Mesenchymal stem cell (in vitro differentiated cells and primary cell): Measurements from ENCODE around the gene EXD3.
A peak's percentile ranks its signal among the peaks of the same experiment; 100 is the strongest.

Experiments used
- DNase-seq: peaks from one replicate; pipeline ENCODE4 v3.0.0-alpha.2; 2013
- H2AFZ ChIP-seq: one replicate; pipeline ENCODE4 v1.6.1; 2013; ENCODE audit warnings: low read depth, mild to moderate bottlenecking, control low read depth, inconsistent platforms, low read length, moderate library complexity
- H2AK5ac ChIP-seq: 2 replicates; pipeline ENCODE4 v1.6.1; 2013; ENCODE audit warnings: low read length, moderate library complexity, mild to moderate bottlenecking, inconsistent platforms; ENCODE audit not compliant: severe bottlenecking
- H2BK120ac ChIP-seq: one replicate; pipeline ENCODE4 v1.6.1; 2013; ENCODE audit warnings: low read depth, mild to moderate bottlenecking, inconsistent platforms, low read length, moderate library complexity
- H2BK12ac ChIP-seq, 2 experiments: one replicate each; pipeline ENCODE4 v1.6.1; 2013; ENCODE audit warnings: inconsistent platforms in 2 of 2, low read length in 2 of 2, mild to moderate bottlenecking in 2 of 2, moderate library complexity in 2 of 2, control low read depth in 1 of 2
- H2BK15ac ChIP-seq: one replicate; pipeline ENCODE4 v1.6.1; 2013; ENCODE audit warnings: mild to moderate bottlenecking, low read depth, inconsistent platforms; ENCODE audit not compliant: poor library complexity, severe bottlenecking
- H2BK5ac ChIP-seq: 2 replicates; pipeline ENCODE4 v1.6.1; 2013; ENCODE audit warnings: low read depth, mild to moderate bottlenecking, low read length, control low read depth, inconsistent platforms; ENCODE audit not compliant: poor library complexity, severe bottlenecking
- H3K14ac ChIP-seq, 2 experiments: one replicate each; pipeline ENCODE4 v1.6.1; 2013; ENCODE audit warnings: inconsistent platforms in 2 of 2, low read length in 2 of 2, control low read depth in 1 of 2, mild to moderate bottlenecking in 1 of 2, moderate library complexity in 1 of 2
- H3K18ac ChIP-seq, 2 experiments: one replicate each; pipeline ENCODE4 v1.6.1; 2013; ENCODE audit warnings: inconsistent platforms in 2 of 2, low read length in 2 of 2, control low read depth in 1 of 2, low read depth in 1 of 2, mild to moderate bottlenecking in 1 of 2
- H3K23ac ChIP-seq, 2 experiments: one replicate each; pipeline ENCODE4 v1.6.1; 2013; ENCODE audit warnings: inconsistent platforms in 2 of 2, low read length in 2 of 2, mild to moderate bottlenecking in 2 of 2, moderate library complexity in 2 of 2, control low read depth in 1 of 2
- H3K27ac ChIP-seq: 2 replicates; pipeline ENCODE4 v1.5.1; 2013; ENCODE audit warnings: mild to moderate bottlenecking, moderate library complexity, low read length, control low read depth, inconsistent platforms; ENCODE audit not compliant: poor library complexity, severe bottlenecking
- H3K27me3 ChIP-seq, 2 experiments: 2 replicates each; pipeline versions ENCODE4 v1.6.1 to v1.7.0; 2013; ENCODE audit warnings: low read length in 2 of 2, mild to moderate bottlenecking in 2 of 2, moderate library complexity in 2 of 2, control low read depth in 1 of 2, inconsistent platforms in 1 of 2; ENCODE audit not compliant: control insufficient read depth in 1 of 2, insufficient read depth in 1 of 2
- H3K36me3 ChIP-seq, 2 experiments: 2 replicates each; pipeline versions ENCODE4 v1.6.1 to v1.7.0; 2013; ENCODE audit warnings: low read length in 2 of 2, control low read depth in 1 of 2, inconsistent platforms in 1 of 2, low read depth in 1 of 2, mild to moderate bottlenecking in 1 of 2; ENCODE audit not compliant: insufficient read depth in 2 of 2, control insufficient read depth in 1 of 2
- H3K4ac ChIP-seq, 2 experiments: one replicate each; pipeline ENCODE4 v1.6.1; 2013; ENCODE audit warnings: inconsistent platforms in 2 of 2, low read length in 2 of 2, mild to moderate bottlenecking in 2 of 2, moderate library complexity in 2 of 2, control low read depth in 1 of 2, low read depth in 1 of 2
- H3K4me1 ChIP-seq: 2 replicates; pipeline ENCODE4 v1.6.1; 2013; ENCODE audit warnings: low read depth, low read length, control low read depth; ENCODE audit not compliant: control insufficient read depth, insufficient read depth
- H3K4me2 ChIP-seq: 2 replicates; pipeline ENCODE4 v1.6.1; 2013; ENCODE audit warnings: low read length, mild to moderate bottlenecking, inconsistent platforms; ENCODE audit not compliant: poor library complexity, severe bottlenecking
- H3K4me3 ChIP-seq, 2 experiments: 2 replicates each; pipeline versions ENCODE4 v1.5.1 to v1.7.0; 2013; ENCODE audit warnings: low read length in 2 of 2, mild to moderate bottlenecking in 2 of 2, control low read depth in 1 of 2, low read depth in 1 of 2; ENCODE audit not compliant: insufficient read depth in 1 of 2
- H3K79me1 ChIP-seq: replicated peaks from 2 replicates; pipeline ENCODE4 v1.6.1; 2013; ENCODE audit warnings: mild to moderate bottlenecking, control low read depth, low read length, inconsistent platforms; ENCODE audit not compliant: poor library complexity, severe bottlenecking
- H3K9ac ChIP-seq: 2 replicates; pipeline ENCODE4 v1.7.0; 2013; ENCODE audit warnings: mild to moderate bottlenecking, low read length, moderate library complexity
- H3K9me3 ChIP-seq: 2 replicates; pipeline ENCODE4 v1.7.0; 2013; ENCODE audit warnings: mild to moderate bottlenecking, low read length; ENCODE audit not compliant: control insufficient read depth
- H4K8ac ChIP-seq: one replicate; pipeline ENCODE4 v1.6.1; 2013; ENCODE audit warnings: inconsistent platforms, mild to moderate bottlenecking, low read length, moderate library complexity
- H4K91ac ChIP-seq: one replicate; pipeline ENCODE4 v1.6.1; 2013; ENCODE audit warnings: mild to moderate bottlenecking, low read length, inconsistent platforms
- WGBS: methylation state at CpG from one replicate; pipeline ENCODE4 v1.1.7; 2013; ENCODE audit warnings: mixed read lengths; 5-methylcytosine and 5-hydroxymethylcytosine counted together

The EXD3 gene

DNA sequence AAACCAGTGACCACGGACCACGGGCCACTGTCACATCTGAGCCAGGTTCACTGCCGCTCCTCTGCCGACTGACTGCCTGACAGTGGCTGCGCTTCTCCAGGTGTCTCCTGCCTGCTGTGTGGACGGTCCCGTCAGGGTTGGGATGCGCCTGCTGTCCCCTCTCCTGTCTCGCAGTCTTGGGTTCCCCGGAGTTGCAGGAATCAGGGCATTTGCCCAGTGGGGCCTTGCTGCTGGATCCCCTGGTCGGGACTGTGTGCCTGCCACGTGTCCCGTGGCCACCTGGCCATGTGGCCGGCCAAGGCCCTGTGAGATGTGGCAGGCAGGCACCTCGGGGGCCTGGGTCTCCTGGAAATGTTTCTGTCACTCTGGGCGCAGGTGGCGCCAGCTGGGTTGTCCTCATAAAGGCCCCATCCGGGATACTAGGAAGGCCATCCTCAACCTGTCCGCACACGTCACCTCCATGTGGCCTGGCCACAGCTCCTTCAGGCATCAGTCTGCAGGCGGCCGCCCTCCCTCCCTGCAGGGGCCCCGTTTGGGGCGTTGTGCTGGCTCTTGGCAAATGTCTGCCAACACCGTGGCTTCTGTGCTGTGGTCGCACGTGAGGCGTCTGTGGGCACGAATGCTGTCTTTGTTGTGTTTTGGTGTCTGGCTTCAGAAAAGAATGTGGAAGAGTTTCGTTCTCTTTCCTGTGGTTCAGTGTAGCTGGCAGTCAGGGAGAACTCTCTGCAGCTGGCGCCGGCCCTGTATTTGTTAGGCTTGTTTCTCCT is 151.8 kb downstream of the EXD3 start:
- Histone ChIP-seq H2AK5ac (no peak overlapping the region), H3K14ac (no peak overlapping the region)

DNA sequence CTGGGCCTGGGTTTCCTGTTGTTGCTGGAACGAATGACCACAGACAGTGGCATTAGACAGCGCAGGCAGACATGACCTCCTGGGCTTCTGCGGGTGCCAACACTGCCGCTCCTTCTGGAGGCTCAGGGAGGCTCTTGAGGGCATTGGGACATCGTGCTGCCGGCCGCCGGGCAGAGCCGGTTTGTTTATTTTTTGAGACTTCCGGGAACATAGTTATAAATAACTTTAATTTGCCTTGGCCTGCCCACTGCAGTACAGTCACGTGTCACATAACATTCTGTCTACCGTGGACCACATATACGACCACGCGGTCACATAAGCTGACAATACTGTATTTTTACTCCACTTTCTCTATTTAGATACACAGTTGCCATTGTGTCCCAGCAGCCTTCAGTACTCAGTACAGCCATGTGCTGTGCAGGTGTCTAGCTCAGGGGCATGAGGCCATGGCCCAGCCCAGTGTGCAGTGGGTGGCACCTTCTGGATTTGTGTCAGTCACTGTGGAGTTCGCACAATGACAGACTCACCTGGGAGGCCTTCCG is 153.7 kb downstream of the EXD3 start:
- no peak overlapping the region for H3K4me2 ChIP-seq
- H3K9ac ChIP-seq = no peak overlapping the region
- H3K27me3 ChIP-seq = no peaks in the 10 kb centered on the region
- peak overlapping the region; percentile 99 to 100 for H3K4ac ChIP-seq
- peak overlapping the region; percentile 99 for H4K91ac ChIP-seq
- peak overlapping the region; percentile 99 for H2BK12ac ChIP-seq
- peak overlapping the region; percentile 95 for H4K8ac ChIP-seq
- peak overlapping the region in 1 of 2 experiments; percentile 86 for H3K14ac ChIP-seq
- DNase-seq = peak; percentile 92
- no peak overlapping the region for H2BK5ac ChIP-seq
- peaks cover 77 to 92% of the 10 kb centered on the region in 2 experiments for H3K36me3 ChIP-seq
- H2BK15ac ChIP-seq = peak overlapping the region; percentile 95
- no peak overlapping the region for H3K23ac ChIP-seq
- H3K4me1 ChIP-seq = peaks cover 24% of the 10 kb centered on the region
- no peak overlapping the region for H2AK5ac ChIP-seq
- 47% methylated on average over 17 of the region's 17 CpGs for WGBS
- H3K9me3 ChIP-seq = no peaks in the 10 kb centered on the region
- peak overlapping the region; percentile 91 for H2BK120ac ChIP-seq
- peak overlapping the region; percentile 97 to 100 for H3K18ac ChIP-seq
- no peak overlapping the region for H3K27ac ChIP-seq
- H3K4me3 ChIP-seq = no peak overlapping the region
- no peak overlapping the region for H2AFZ ChIP-seq
- H3K79me1 ChIP-seq = peaks cover 51% of the 10 kb centered on the region

More for the DNA sequence above, 151.8 kb downstream of the EXD3 start:
- Histone ChIP-seq H2BK5ac (no peak overlapping the region), H3K79me1 (peaks cover 47% of the 10 kb centered on the region), H4K91ac (no peak overlapping the region), H3K4me3 (no peak overlapping the region), H2BK120ac (no peak overlapping the region), H3K4ac (no peak overlapping the region), H3K18ac (peak overlapping the region in 1 of 2 experiments; percentile 54), H3K27ac (no peak overlapping the region), H3K4me2 (no peak overlapping the region), H3K9ac (no peak overlapping the region), H3K9me3 (no peaks in the 10 kb centered on the region), H2BK12ac (peak overlapping the region in 1 of 2 experiments; percentile 37), H3K23ac (no peak overlapping the region), H2AFZ (no peak overlapping the region), H3K36me3 (peaks cover 63 to 80% of the 10 kb centered on the region in 2 experiments), H2BK15ac (no peak overlapping the region), H3K4me1 (peaks cover 31% of the 10 kb centered on the region), H4K8ac (no peak overlapping the region), H3K27me3 (no peaks in the 10 kb centered on the region)
- DNase-seq = no peak
- WGBS = 97% methylated on average over 32 of the region's 32 CpGs

DNA sequence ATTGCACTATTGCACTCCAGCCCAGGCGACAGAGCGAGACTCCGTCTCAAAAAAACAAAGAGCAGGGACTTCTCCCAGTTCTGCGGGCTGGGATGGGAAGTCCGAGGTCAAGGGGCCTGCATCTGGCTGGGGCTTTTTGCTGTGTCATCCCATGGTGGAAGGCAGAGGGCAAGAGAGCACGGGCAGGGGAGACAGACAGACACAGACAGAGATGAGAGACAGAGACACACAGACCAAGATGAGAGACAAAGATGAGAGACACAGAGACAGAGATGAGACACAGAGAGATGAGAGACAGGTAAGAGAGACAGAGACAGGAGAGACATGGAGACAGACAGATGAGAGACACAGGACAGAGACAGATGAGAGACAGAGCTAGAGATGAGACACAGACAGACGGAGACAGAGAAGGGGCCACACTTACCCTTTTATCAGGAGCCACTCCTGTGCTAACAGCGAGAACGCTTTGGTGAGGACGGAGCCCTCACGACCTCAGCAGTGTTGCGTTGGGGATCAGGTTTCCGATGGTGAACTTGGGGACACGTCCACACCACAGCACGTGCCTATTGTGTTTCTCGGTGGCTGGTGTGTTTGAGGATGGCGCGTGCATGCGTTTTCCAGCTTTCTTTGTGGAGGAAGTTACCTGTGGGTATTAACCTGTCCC is 154.3 kb downstream of the EXD3 start:
- 65% methylated on average over 19 of the region's 19 CpGs for WGBS
- H4K91ac ChIP-seq = peak overlapping the region; percentile 99
- H3K36me3 ChIP-seq = peaks cover 81 to 92% of the 10 kb centered on the region in 2 experiments
- H4K8ac ChIP-seq = peak overlapping the region; percentile 95
- peak overlapping the region; percentile 70 for H2BK15ac ChIP-seq
- H2BK12ac ChIP-seq = peak overlapping the region; percentile 99
- peaks cover 50% of the 10 kb centered on the region for H3K79me1 ChIP-seq
- H3K23ac ChIP-seq = peak overlapping the region in 1 of 2 experiments; percentile 29
- H3K4ac ChIP-seq = peak overlapping the region; percentile 99 to 100
- no peak overlapping the region for H3K4me3 ChIP-seq
- H3K9me3 ChIP-seq = no peaks in the 10 kb centered on the region
- H3K4me2 ChIP-seq = no peak overlapping the region
- peaks cover 22% of the 10 kb centered on the region for H3K4me1 ChIP-seq
- H2BK120ac ChIP-seq = peak overlapping the region; percentile 91
- peak overlapping the region in 1 of 2 experiments; percentile 95 for H3K14ac ChIP-seq
- H3K27me3 ChIP-seq = no peaks in the 10 kb centered on the region
- no peak overlapping the region for H2AFZ ChIP-seq
- no peak overlapping the region for H2AK5ac ChIP-seq
- H2BK5ac ChIP-seq = no peak overlapping the region
- DNase-seq = peak; percentile 91
- H3K9ac ChIP-seq = no peak overlapping the region
- peak overlapping the region; percentile 96 to 100 for H3K18ac ChIP-seq
- no peak overlapping the region for H3K27ac ChIP-seq

DNA sequence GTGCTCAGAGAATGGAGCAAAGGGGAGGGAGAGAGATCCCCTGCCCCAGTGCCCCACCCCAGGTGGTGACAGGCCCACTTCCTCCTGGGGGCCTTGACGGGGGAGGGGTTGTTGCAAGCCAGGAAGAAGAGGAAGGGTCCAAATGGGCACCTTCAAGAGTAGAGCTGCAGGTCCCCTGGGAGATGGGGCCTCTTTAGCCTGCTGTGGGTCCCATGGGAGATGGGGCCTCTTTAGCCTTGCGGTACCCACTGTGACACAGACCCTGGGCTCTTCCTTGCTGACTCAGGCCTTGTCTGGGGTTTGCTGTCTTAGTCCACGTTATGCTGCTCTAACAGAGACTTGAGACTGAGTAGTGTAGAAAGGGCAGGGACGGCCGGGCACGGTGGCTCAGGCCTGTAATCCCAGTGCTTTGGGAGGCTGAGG is 155.0 kb downstream of the EXD3 start:
- no peak overlapping the region for H3K4me3 ChIP-seq
- H3K9me3 ChIP-seq = no peaks in the 10 kb centered on the region
- no peak overlapping the region for H3K4me2 ChIP-seq
- H3K36me3 ChIP-seq = peaks cover 79 to 91% of the 10 kb centered on the region in 2 experiments
- H2AK5ac ChIP-seq = no peak overlapping the region
- H2AFZ ChIP-seq = no peak overlapping the region
- peak overlapping the region; percentile 27 to 45 for H3K4ac ChIP-seq
- H3K4me1 ChIP-seq = peaks cover 19% of the 10 kb centered on the region
- H3K27me3 ChIP-seq = no peaks in the 10 kb centered on the region
- H3K79me1 ChIP-seq = peaks cover 49% of the 10 kb centered on the region
- H3K27ac ChIP-seq = no peak overlapping the region
- H3K23ac ChIP-seq = peak overlapping the region in 1 of 2 experiments; percentile 54
- peak overlapping the region; percentile 88 for H4K8ac ChIP-seq
- H2BK120ac ChIP-seq = peak overlapping the region; percentile 91
- peak overlapping the region; percentile 79 for H4K91ac ChIP-seq
- peak overlapping the region; percentile 65 to 95 for H2BK12ac ChIP-seq
- peak overlapping the region; percentile 30 for H2BK15ac ChIP-seq
- peak; percentile 79 for DNase-seq
- H2BK5ac ChIP-seq = no peak overlapping the region
- 59% methylated on average over 6 of the region's 6 CpGs for WGBS
- H3K18ac ChIP-seq = peak overlapping the region; percentile 23 to 94
- H3K14ac ChIP-seq = peak overlapping the region in 1 of 2 experiments; percentile 23
- H3K9ac ChIP-seq = no peak overlapping the region
